ENCODE results near the gene STX10. TPM values are rescaled to one million over a fixed set of nuclear protein-coding genes. Genes with fewer than 3 reads are reported as not detected.
"Not testable (repeated sequence)": the region's sequence is repeated elsewhere in the genome, so short reads cannot be mapped to it uniquely, and the experiment has no call there.

STX10 gene
- total and polyA plus RNA-seq, 2 of the 4 experiments (the other 2 are of a cell fraction), result 64.9 to 82.0 TPM

DNA sequence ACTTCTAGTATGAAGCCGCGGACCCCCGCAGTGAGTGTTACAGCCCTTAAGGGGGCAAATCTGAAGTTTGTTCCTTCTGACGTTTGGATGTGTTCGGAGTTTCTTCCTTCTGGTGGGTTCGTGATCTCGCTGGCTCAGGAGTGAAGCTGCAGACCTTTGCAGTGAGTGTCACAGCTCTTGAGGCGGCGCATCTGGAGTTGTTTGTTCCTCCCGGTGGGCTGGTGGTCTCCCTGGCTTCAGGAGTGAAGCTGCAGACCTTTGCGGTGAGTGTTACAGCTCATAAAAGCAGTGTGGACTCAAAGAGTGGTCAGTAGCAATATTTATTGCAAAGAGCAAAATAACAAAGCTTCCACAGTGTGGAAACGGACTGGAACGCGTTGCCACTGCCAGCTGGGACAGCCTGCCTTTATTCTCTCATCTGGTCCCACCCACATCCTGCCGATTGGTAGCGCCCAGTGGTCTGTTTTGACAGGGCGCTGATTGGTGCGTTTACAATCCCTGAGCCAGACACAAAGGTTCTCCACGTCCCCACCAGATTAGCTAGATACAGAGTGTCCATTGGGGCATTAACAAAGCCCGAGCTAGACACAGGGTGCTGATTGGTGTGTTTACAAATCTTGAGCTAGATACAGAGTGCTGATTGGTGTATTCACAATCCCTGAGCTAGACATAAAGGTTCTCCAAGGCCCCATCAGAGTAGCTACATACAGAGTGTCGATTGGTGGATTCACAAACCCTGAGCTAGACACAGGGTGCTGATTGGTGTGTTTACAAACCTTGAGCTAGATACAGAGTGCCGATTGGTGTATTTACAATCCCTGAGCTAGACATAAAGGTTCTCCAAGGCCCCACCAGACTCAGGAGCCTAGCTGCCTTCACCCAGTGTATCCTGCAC, 35.8 kb upstream of the STX10 start:
- CTCF ChIA-PET; H3K23ac ChIP-seq (ENCODE audit: low read depth, low read length); H3K9me3 ChIP-seq (ENCODE audit: control insufficient read depth, insufficient read depth, low read length); H2AFZ ChIP-seq (replicated peaks; ENCODE audit: low read length, poor library complexity); H2BK120ac ChIP-seq (ENCODE audit: low read depth, low read length); H2BK5ac ChIP-seq (ENCODE audit: low read depth, low read length, poor library complexity, severe bottlenecking); H3K4me3 ChIP-seq (ENCODE audit: insufficient read depth, low read depth, low read length); H3K79me1 ChIP-seq (ENCODE audit: low read depth in 1 of 2, low read length in 2 of 2); H3K27ac ChIP-seq (ENCODE audit: insufficient read depth, low read length); H4K91ac ChIP-seq (ENCODE audit: insufficient read depth, low read depth, low read length); POLR2A ChIA-PET (ENCODE audit: unreplicated experiment); H3K4ac ChIP-seq (ENCODE audit: low read depth, low read length); H2BK20ac ChIP-seq (ENCODE audit: low read depth, low read length); H3K9ac ChIP-seq (ENCODE audit: low read depth, low read length); DNase-seq; H3K27me3 ChIP-seq (ENCODE audit: control insufficient read depth, insufficient read depth, low read length); dilution Hi-C loops (cut with HindIII; ENCODE audit: low sequenced_read_pairs, unreplicated experiment); intact Hi-C loops (cut with micrococcal nuclease); H4K8ac ChIP-seq (ENCODE audit: low read depth in 2 of 2, low read length in 2 of 2); H3K4me2 ChIP-seq (ENCODE audit: low read depth, low read length); in situ Hi-C loops (cut with MboI; ENCODE audit: low sequenced_read_pairs); H2AK9ac ChIP-seq (replicated peaks; ENCODE audit: low read depth, low read length, poor library complexity); H3K4me1 ChIP-seq (ENCODE audit: control insufficient read depth, insufficient read depth, low read length); H2BK15ac ChIP-seq (ENCODE audit: low read depth, low read length); ATAC-seq (ENCODE audit: low read depth); H4K5ac ChIP-seq (ENCODE audit: low read depth, low read length); H3K56ac ChIP-seq (ENCODE audit: extremely low read depth, insufficient read depth, low read length); H2AK5ac ChIP-seq (ENCODE audit: low read depth, low read length); H3K18ac ChIP-seq (ENCODE audit: low read depth, low read length); H4K20me1 ChIP-seq (ENCODE audit: insufficient read depth, low read length); H3K9me1 ChIP-seq (ENCODE audit: insufficient read depth, low read length); H3K14ac ChIP-seq (replicated peaks; ENCODE audit: low read depth, low read length); BruUV-seq (replicated peaks); H3K36me3 ChIP-seq (ENCODE audit: control insufficient read depth, insufficient read depth, low read length): not testable (repeated sequence)
- WGBS, 2 experiments (ENCODE audit: extremely low coverage in 2 of 2, insufficient read length in 1 of 2), result 70% methylated on average over 7 of the region's 22 CpGs; no CpG with 5 or more reads in 1 of the 2 experiments

DNA sequence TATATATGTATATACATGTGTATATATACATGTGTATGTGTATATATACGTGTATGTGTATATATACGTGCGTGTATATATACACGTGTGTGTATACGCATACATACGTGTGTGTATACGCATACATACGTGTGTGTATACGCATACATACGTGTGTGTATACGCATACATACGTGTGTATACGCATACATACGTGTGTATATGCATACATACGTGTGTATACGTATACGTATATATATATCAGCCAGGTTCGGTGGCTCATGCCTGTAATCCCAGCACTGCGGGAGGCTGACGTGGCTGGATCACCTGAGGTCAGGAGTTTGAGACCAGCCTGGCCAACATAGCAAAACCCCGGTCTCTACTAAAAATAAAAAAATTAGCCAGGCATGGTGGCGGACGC, 34.8 kb upstream of the STX10 start:
- H3K79me1 ChIP-seq (ENCODE audit: low read depth in 1 of 2, low read length in 2 of 2); H2AFZ ChIP-seq (replicated peaks; ENCODE audit: low read length, poor library complexity); H4K8ac ChIP-seq (ENCODE audit: low read depth in 2 of 2, low read length in 2 of 2); H3K9me1 ChIP-seq (ENCODE audit: insufficient read depth, low read length); H3K56ac ChIP-seq (ENCODE audit: extremely low read depth, insufficient read depth, low read length); intact Hi-C loops (cut with micrococcal nuclease); H2BK15ac ChIP-seq (ENCODE audit: low read depth, low read length); ATAC-seq (ENCODE audit: low read depth); H3K36me3 ChIP-seq (ENCODE audit: control insufficient read depth, insufficient read depth, low read length); dilution Hi-C loops (cut with HindIII; ENCODE audit: low sequenced_read_pairs, unreplicated experiment); H3K4me3 ChIP-seq (ENCODE audit: insufficient read depth, low read depth, low read length); H3K4me2 ChIP-seq (ENCODE audit: low read depth, low read length); H3K27ac ChIP-seq (ENCODE audit: insufficient read depth, low read length); BruUV-seq (replicated peaks); H2BK120ac ChIP-seq (ENCODE audit: low read depth, low read length); H3K4ac ChIP-seq (ENCODE audit: low read depth, low read length); H3K18ac ChIP-seq (ENCODE audit: low read depth, low read length); CTCF ChIA-PET; H3K9ac ChIP-seq (ENCODE audit: low read depth, low read length); H3K9me3 ChIP-seq (ENCODE audit: control insufficient read depth, insufficient read depth, low read length); H3K27me3 ChIP-seq (ENCODE audit: control insufficient read depth, insufficient read depth, low read length); H2BK20ac ChIP-seq (ENCODE audit: low read depth, low read length); H2BK5ac ChIP-seq (ENCODE audit: low read depth, low read length, poor library complexity, severe bottlenecking); H2AK5ac ChIP-seq (ENCODE audit: low read depth, low read length); in situ Hi-C loops (cut with MboI; ENCODE audit: low sequenced_read_pairs); H4K5ac ChIP-seq (ENCODE audit: low read depth, low read length); DNase-seq; POLR2A ChIA-PET (ENCODE audit: unreplicated experiment); H4K91ac ChIP-seq (ENCODE audit: insufficient read depth, low read depth, low read length); H3K14ac ChIP-seq (replicated peaks; ENCODE audit: low read depth, low read length); H4K20me1 ChIP-seq (ENCODE audit: insufficient read depth, low read length); H2AK9ac ChIP-seq (replicated peaks; ENCODE audit: low read depth, low read length, poor library complexity); H3K23ac ChIP-seq (ENCODE audit: low read depth, low read length); H3K4me1 ChIP-seq (ENCODE audit: control insufficient read depth, insufficient read depth, low read length): not testable (repeated sequence)
- WGBS, 2 experiments (ENCODE audit: extremely low coverage in 2 of 2, insufficient read length in 1 of 2), result 100% methylated on average over 1 of the region's 23 CpGs; no CpG with 5 or more reads in 1 of the 2 experiments

All from IMR-90 (cell line).